ENCODE measurements around the gene ARX. TPM values are rescaled to one million over a fixed set of nuclear protein-coding genes. Genes with fewer than 3 reads are reported as not detected.

ARX gene
- total RNA-seq, 1 donor from 2014 or later, result not detected

GRCh38 chrX:25005382-25006185 is 10.2 kb downstream of the ARX start:
- Histone ChIP-seq H3K4me3 (ENCODE audit: low read depth, low read length) (no peak overlapping the region), H3K36me3 (ENCODE audit: control insufficient read depth, insufficient read depth, low read length) (no peaks in the 10 kb centered on the region), H3K27me3 (ENCODE audit: control insufficient read depth, insufficient read depth, low read length) (peaks cover 20% of the 10 kb centered on the region)
- FAIRE-seq (no peak), DNase-seq (ENCODE audit: low read depth) (no peak)
- no peak for TF ChIP-seq CTCF (IDR thresholded peaks at IDR 0.05; ENCODE audit: insufficient read depth, low read length, severe bottlenecking)

DNA sequence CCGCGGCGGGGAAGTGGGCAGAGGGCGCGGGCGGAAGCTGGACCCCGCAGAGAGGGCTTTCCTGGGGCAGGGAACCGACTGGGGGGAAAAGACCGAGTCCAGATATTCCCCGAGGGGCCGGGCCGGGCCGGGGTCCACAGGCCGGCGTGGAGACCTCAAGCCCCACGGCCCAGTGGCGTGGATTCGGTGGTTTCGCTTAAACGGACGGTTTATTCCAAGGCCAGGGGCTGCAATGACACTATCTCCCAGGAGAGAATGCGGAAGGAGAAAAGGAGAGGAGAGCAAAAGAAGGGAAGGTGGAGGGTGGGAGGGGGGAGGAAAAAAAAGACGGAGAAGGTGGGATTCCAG is 10.8 kb downstream of the ARX start:
- no peak overlapping the region for H3K4me3 ChIP-seq (ENCODE audit: low read depth, low read length)
- DNase-seq (ENCODE audit: low read depth) (no peak), FAIRE-seq (no peak)
- peaks cover 17% of the 10 kb centered on the region for H3K27me3 ChIP-seq (ENCODE audit: control insufficient read depth, insufficient read depth, low read length)
- H3K36me3 ChIP-seq (ENCODE audit: control insufficient read depth, insufficient read depth, low read length), result no peaks in the 10 kb centered on the region
- TF ChIP-seq CTCF (IDR thresholded peaks at IDR 0.05; ENCODE audit: insufficient read depth, low read length, severe bottlenecking), result no peak

GRCh38 chrX:25004485-25005032 is 11.2 kb downstream of the ARX start:
- DNase-seq (ENCODE audit: low read depth) (no peak), FAIRE-seq (no peak)
- H3K36me3 ChIP-seq (ENCODE audit: control insufficient read depth, insufficient read depth, low read length), result no peaks in the 10 kb centered on the region
- no peak for TF ChIP-seq CTCF (IDR thresholded peaks at IDR 0.05; ENCODE audit: insufficient read depth, low read length, severe bottlenecking)
- H3K27me3 ChIP-seq (ENCODE audit: control insufficient read depth, insufficient read depth, low read length), result peaks cover 15% of the 10 kb centered on the region
- no peak overlapping the region for H3K4me3 ChIP-seq (ENCODE audit: low read depth, low read length)

DNA sequence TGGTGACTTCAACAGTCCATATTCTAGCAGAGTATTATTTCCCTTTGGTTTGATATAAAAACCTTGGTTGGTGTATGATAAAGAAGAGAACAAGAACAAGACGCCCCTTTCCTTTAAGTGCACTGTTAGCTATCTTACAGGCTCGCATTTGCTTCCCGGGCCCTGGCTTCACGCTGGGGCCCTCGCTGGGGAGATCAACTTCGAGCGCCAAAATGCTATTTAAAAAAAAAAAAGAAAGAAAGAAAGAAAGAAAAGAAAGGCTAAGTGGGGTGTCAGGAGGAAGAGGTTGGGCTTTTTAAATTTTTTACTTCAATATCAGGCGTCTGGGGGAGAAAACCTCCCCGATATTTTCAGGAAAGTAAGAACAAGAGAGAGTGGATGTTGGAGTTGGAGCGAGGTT is 11.7 kb downstream of the ARX start:
- Histone ChIP-seq H3K4me3 (ENCODE audit: low read depth, low read length) (no peak overlapping the region), H3K27me3 (ENCODE audit: control insufficient read depth, insufficient read depth, low read length) (peaks cover 15% of the 10 kb centered on the region), H3K36me3 (ENCODE audit: control insufficient read depth, insufficient read depth, low read length) (no peaks in the 10 kb centered on the region)
- no peak for DNase-seq (ENCODE audit: low read depth)
- FAIRE-seq, result no peak
- TF ChIP-seq CTCF (IDR thresholded peaks at IDR 0.05; ENCODE audit: insufficient read depth, low read length, severe bottlenecking), result no peak

- peak overlapping the region; percentile 36 for H3K4me3 ChIP-seq (ENCODE audit: low read depth, low read length)
- FAIRE-seq, result no peak
Measured at GRCh38 chrX:25003066-25003849, 12.5 kb downstream of the ARX start.

More at GRCh38 chrX:25003066-25003849, 12.5 kb downstream of the ARX start:
- TF ChIP-seq CTCF (IDR thresholded peaks at IDR 0.05; ENCODE audit: insufficient read depth, low read length, severe bottlenecking), result no peak
- peak; percentile 17 for DNase-seq (ENCODE audit: low read depth)
- peaks cover 15% of the 10 kb centered on the region for H3K27me3 ChIP-seq (ENCODE audit: control insufficient read depth, insufficient read depth, low read length)
- H3K36me3 ChIP-seq (ENCODE audit: control insufficient read depth, insufficient read depth, low read length), result no peaks in the 10 kb centered on the region

Measured in bronchial epithelial cell (primary cell).